Dendritic cell treated with granulocyte-macrophage colony-stimulating factor and Interleukin-4, amounts not matched to agents 40 ng/mL and 50 ng/mL, for 4 days (primary cell): Measurements from ENCODE around the gene FAM219A.
"Not testable (repeated sequence)": the region's sequence is repeated elsewhere in the genome, so short reads cannot be mapped to it uniquely, and the experiment has no call there.

Source experiments
- H3K27ac Mint-ChIP-seq: one replicate; pipeline ENCODE4 v1.8.0; 2022; ENCODE audit warnings: mild to moderate bottlenecking, mixed read lengths
- H3K27me3 Mint-ChIP-seq: one replicate; pipeline ENCODE4 v1.8.0; 2022; ENCODE audit warnings: mild to moderate bottlenecking, mixed read lengths
- H3K36me3 Mint-ChIP-seq: one replicate; pipeline ENCODE4 v1.8.0; 2022; ENCODE audit warnings: low read depth, mixed read lengths
- H3K4me1 Mint-ChIP-seq: one replicate; pipeline ENCODE4 v1.8.0; 2022; ENCODE audit warnings: low read depth, mixed read lengths
- H3K4me3 Mint-ChIP-seq: one replicate; pipeline ENCODE4 v1.8.0; 2022; ENCODE audit warnings: mild to moderate bottlenecking, moderate library complexity, mixed read lengths
- H3K9me3 Mint-ChIP-seq: one replicate; pipeline ENCODE4 v1.8.0; 2022; ENCODE audit warnings: mixed read lengths
- intact Hi-C: fragments of 100-400 bp; cut with micrococcal nuclease; formaldehyde crosslinking; loops from one replicate; pipeline ENCODE4 v1.15.0; 2022

Gene FAM219A

GRCh38 chr9:34496149-34496712 is 37.9 kb upstream of the FAM219A start:
- peaks cover 15% of the 10 kb centered on the region for H3K27me3 Mint-ChIP-seq
- no peaks in the 10 kb centered on the region for H3K9me3 Mint-ChIP-seq
- H3K36me3 Mint-ChIP-seq, result no peaks in the 10 kb centered on the region
- H3K4me3 Mint-ChIP-seq, result no peak overlapping the region
- H3K27ac Mint-ChIP-seq, result no peak overlapping the region
- intact Hi-C loops, result no loop called here
- H3K4me1 Mint-ChIP-seq, result peaks cover 18% of the 10 kb centered on the region

- Mint-ChIP-seq H3K36me3 (no peaks in the 10 kb centered on the region), H3K4me3 (no peak overlapping the region), H3K9me3 (no peaks in the 10 kb centered on the region), H3K4me1 (peaks cover 18% of the 10 kb centered on the region), H3K27me3 (peaks cover 13% of the 10 kb centered on the region), H3K27ac (no peak overlapping the region)
- intact Hi-C loops, result no loop called here
Observed at GRCh38 chr9:34493972-34494535, 35.7 kb upstream of the FAM219A start.

GRCh38 chr9:34492051-34492450 is 33.7 kb upstream of the FAM219A start:
- no peaks in the 10 kb centered on the region for H3K36me3 Mint-ChIP-seq
- H3K9me3 Mint-ChIP-seq, result no peaks in the 10 kb centered on the region
- H3K4me3 Mint-ChIP-seq, result no peak overlapping the region
- intact Hi-C loops, result no loop called here
- H3K27ac Mint-ChIP-seq, result no peak overlapping the region
- H3K4me1 Mint-ChIP-seq, result peaks cover 9% of the 10 kb centered on the region
- peaks cover 22% of the 10 kb centered on the region for H3K27me3 Mint-ChIP-seq

GRCh38 chr9:34491596-34491995 is 33.2 kb upstream of the FAM219A start:
- intact Hi-C loops, result no loop called here
- H3K9me3 Mint-ChIP-seq, result no peaks in the 10 kb centered on the region
- H3K27me3 Mint-ChIP-seq, result peaks cover 23% of the 10 kb centered on the region
- H3K27ac Mint-ChIP-seq, result no peak overlapping the region
- H3K4me1 Mint-ChIP-seq, result peaks cover 9% of the 10 kb centered on the region
- no peaks in the 10 kb centered on the region for H3K36me3 Mint-ChIP-seq
- no peak overlapping the region for H3K4me3 Mint-ChIP-seq

GRCh38 chr9:34490760-34491159 is 32.4 kb upstream of the FAM219A start:
- H3K9me3 Mint-ChIP-seq, result no peaks in the 10 kb centered on the region
- H3K4me3 Mint-ChIP-seq, result no peak overlapping the region
- H3K27ac Mint-ChIP-seq, result no peak overlapping the region
- peaks cover 9% of the 10 kb centered on the region for H3K4me1 Mint-ChIP-seq
- intact Hi-C loops, result no loop called here
- peaks cover 24% of the 10 kb centered on the region for H3K27me3 Mint-ChIP-seq
- H3K36me3 Mint-ChIP-seq, result no peaks in the 10 kb centered on the region

- Mint-ChIP-seq H3K27me3 (peaks cover 24% of the 10 kb centered on the region), H3K4me1 (peaks cover 9% of the 10 kb centered on the region)
Observed at GRCh38 chr9:34490360-34490759, 32.0 kb upstream of the FAM219A start.

GRCh38 chr9:34486572-34486971 is 28.2 kb upstream of the FAM219A start:
- Mint-ChIP-seq H3K4me1 (no peaks in the 10 kb centered on the region), H3K27ac (no peak overlapping the region), H3K27me3 (peaks cover 26% of the 10 kb centered on the region), H3K36me3 (no peaks in the 10 kb centered on the region), H3K9me3 (no peaks in the 10 kb centered on the region), H3K4me3 (no peak overlapping the region)
- intact Hi-C loops, result no loop called here

More at GRCh38 chr9:34490360-34490759, 32.0 kb upstream of the FAM219A start:
- intact Hi-C loops, result no loop called here
- H3K36me3 Mint-ChIP-seq, result no peaks in the 10 kb centered on the region
- no peak overlapping the region for H3K4me3 Mint-ChIP-seq
- no peaks in the 10 kb centered on the region for H3K9me3 Mint-ChIP-seq
- H3K27ac Mint-ChIP-seq, result no peak overlapping the region

GRCh38 chr9:34485822-34486221 is 27.5 kb upstream of the FAM219A start:
- no peak overlapping the region for H3K27ac Mint-ChIP-seq
- no peak overlapping the region for H3K4me3 Mint-ChIP-seq
- H3K36me3 Mint-ChIP-seq, result no peaks in the 10 kb centered on the region
- H3K9me3 Mint-ChIP-seq, result no peaks in the 10 kb centered on the region
- H3K27me3 Mint-ChIP-seq, result peaks cover 28% of the 10 kb centered on the region
- no peaks in the 10 kb centered on the region for H3K4me1 Mint-ChIP-seq
- intact Hi-C loops, result no loop called here

- peaks cover 28% of the 10 kb centered on the region for H3K27me3 Mint-ChIP-seq
- no peak overlapping the region for H3K27ac Mint-ChIP-seq
- H3K4me1 Mint-ChIP-seq, result no peaks in the 10 kb centered on the region
- H3K9me3 Mint-ChIP-seq, result no peaks in the 10 kb centered on the region
- H3K36me3 Mint-ChIP-seq, result no peaks in the 10 kb centered on the region
- no peak overlapping the region for H3K4me3 Mint-ChIP-seq
- intact Hi-C loops, result no loop called here
Observed at GRCh38 chr9:34484678-34485077, 26.3 kb upstream of the FAM219A start.

- peaks cover 23% of the 10 kb centered on the region for H3K27me3 Mint-ChIP-seq
- H3K36me3 Mint-ChIP-seq, H3K27ac Mint-ChIP-seq, intact Hi-C loops, H3K9me3 Mint-ChIP-seq, H3K4me1 Mint-ChIP-seq, H3K4me3 Mint-ChIP-seq: not testable (repeated sequence)
Observed at GRCh38 chr9:34482746-34483145, 24.4 kb upstream of the FAM219A start.

- H3K4me1 Mint-ChIP-seq, H3K4me3 Mint-ChIP-seq, intact Hi-C loops, H3K36me3 Mint-ChIP-seq, H3K9me3 Mint-ChIP-seq, H3K27ac Mint-ChIP-seq: not testable (repeated sequence)
- peaks cover 20% of the 10 kb centered on the region for H3K27me3 Mint-ChIP-seq
Observed at GRCh38 chr9:34481620-34482019, 23.2 kb upstream of the FAM219A start.

GRCh38 chr9:34479431-34479866 is 21.1 kb upstream of the FAM219A start:
- Mint-ChIP-seq H3K36me3 (no peaks in the 10 kb centered on the region), H3K4me1 (no peaks in the 10 kb centered on the region), H3K27ac (no peak overlapping the region), H3K27me3 (peaks cover 22% of the 10 kb centered on the region), H3K4me3 (no peak overlapping the region), H3K9me3 (no peaks in the 10 kb centered on the region)
- intact Hi-C loops, result no loop called here

- no peaks in the 10 kb centered on the region for H3K9me3 Mint-ChIP-seq
- H3K27me3 Mint-ChIP-seq, result peaks cover 23% of the 10 kb centered on the region
- no peak overlapping the region for H3K27ac Mint-ChIP-seq
- H3K4me1 Mint-ChIP-seq, result no peaks in the 10 kb centered on the region
- intact Hi-C loops, result no loop called here
- no peaks in the 10 kb centered on the region for H3K36me3 Mint-ChIP-seq
- H3K4me3 Mint-ChIP-seq, result no peak overlapping the region
Observed at GRCh38 chr9:34477541-34477940, 19.2 kb upstream of the FAM219A start.

- Mint-ChIP-seq H3K4me3 (no peak overlapping the region), H3K36me3 (no peaks in the 10 kb centered on the region), H3K4me1 (no peaks in the 10 kb centered on the region), H3K27ac (no peak overlapping the region), H3K9me3 (no peaks in the 10 kb centered on the region), H3K27me3 (peaks cover 21% of the 10 kb centered on the region)
- intact Hi-C loops, result no loop called here
Observed at GRCh38 chr9:34475097-34475496, 16.7 kb upstream of the FAM219A start.

GRCh38 chr9:34465468-34465867 is 7.1 kb upstream of the FAM219A start:
- H3K27me3 Mint-ChIP-seq, result peaks cover 23% of the 10 kb centered on the region
- no peaks in the 10 kb centered on the region for H3K9me3 Mint-ChIP-seq
- H3K27ac Mint-ChIP-seq, result no peak overlapping the region
- H3K4me3 Mint-ChIP-seq, result no peak overlapping the region
- H3K36me3 Mint-ChIP-seq, result no peaks in the 10 kb centered on the region
- H3K4me1 Mint-ChIP-seq, result no peaks in the 10 kb centered on the region
- intact Hi-C loops, result no loop called here
